ENCODE data around the gene KLC3.

The KLC3 gene

DNA sequence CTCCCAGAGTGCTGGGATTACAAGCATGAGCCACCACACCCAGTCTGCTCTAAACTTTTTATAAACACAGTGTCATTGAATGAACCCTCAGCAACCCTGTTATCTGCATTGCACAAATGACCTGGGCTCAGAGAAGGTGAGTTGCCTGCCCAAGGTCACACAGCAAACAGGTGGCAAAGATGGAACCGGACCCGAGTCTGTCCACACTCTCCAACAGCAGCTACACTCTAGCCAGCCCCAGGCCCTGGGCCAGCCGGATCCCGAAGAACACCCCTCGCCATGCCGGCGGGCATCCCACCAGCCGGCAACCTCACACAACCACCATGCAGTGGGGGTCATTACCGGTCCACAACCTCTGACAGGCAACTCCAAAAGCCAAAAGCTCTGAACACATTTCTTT lies 15.4 kb downstream of the KLC3 start:
- Histone ChIP-seq H3K36me3 (ENCODE audit: control insufficient read depth, insufficient read depth, low read length) (peaks cover 86% of the 10 kb centered on the region), H3K9me3 (ENCODE audit: control insufficient read depth, insufficient read depth, low read depth, low read length) (no peaks in the 10 kb centered on the region), H3K4me1 (ENCODE audit: control insufficient read depth, insufficient read depth, low read length) (no peaks in the 10 kb centered on the region), H3K27ac (ENCODE audit: low read depth, low read length) (no peak overlapping the region), H3K27me3 (ENCODE audit: control insufficient read depth, insufficient read depth, low read length) (no peaks in the 10 kb centered on the region), H3K4me3 (ENCODE audit: low read depth, low read length) (no peak overlapping the region), H3K9ac (ENCODE audit: low read length) (no peak overlapping the region)

DNA sequence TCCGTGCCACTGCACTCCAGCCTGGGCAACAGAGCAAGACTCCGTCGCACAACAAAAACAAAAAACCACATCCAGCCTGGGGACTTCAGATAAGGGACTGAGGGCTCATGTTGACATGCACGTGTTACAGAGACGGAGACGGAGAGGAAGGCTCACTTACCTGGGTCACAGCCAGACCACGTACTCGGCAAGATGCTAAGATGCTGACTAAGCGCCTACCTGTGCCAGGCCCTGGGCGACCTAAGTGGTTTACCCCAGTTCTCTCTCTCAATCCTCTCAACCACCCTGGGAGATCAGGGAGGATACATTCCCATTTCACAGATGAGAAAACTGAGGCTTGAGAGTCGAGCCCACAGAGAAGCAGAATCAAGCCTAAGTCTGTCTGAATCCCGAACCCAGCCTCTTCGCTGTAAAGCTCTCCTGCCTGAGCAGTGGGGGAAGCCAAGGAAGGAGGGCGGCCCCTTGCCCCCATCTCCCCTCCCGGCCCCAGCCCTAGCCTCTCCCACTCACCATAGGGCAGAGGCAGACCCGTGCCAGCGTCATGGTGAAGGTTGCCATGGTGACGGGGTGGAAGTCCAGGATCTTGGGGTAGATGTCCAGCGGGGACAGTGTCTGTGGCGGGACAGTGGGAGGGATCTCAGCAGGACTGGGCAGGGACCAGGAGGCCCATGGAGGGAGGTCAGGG lies 16.4 kb downstream of the KLC3 start:
- Histone ChIP-seq H3K27me3 (ENCODE audit: control insufficient read depth, insufficient read depth, low read length) (no peaks in the 10 kb centered on the region), H3K4me1 (ENCODE audit: control insufficient read depth, insufficient read depth, low read length) (no peaks in the 10 kb centered on the region), H3K27ac (ENCODE audit: low read depth, low read length) (no peak overlapping the region), H3K4me3 (ENCODE audit: low read depth, low read length) (no peak overlapping the region), H3K9me3 (ENCODE audit: control insufficient read depth, insufficient read depth, low read depth, low read length) (no peaks in the 10 kb centered on the region), H3K36me3 (ENCODE audit: control insufficient read depth, insufficient read depth, low read length) (peaks cover 86% of the 10 kb centered on the region), H3K9ac (ENCODE audit: low read length) (no peak overlapping the region)

DNA sequence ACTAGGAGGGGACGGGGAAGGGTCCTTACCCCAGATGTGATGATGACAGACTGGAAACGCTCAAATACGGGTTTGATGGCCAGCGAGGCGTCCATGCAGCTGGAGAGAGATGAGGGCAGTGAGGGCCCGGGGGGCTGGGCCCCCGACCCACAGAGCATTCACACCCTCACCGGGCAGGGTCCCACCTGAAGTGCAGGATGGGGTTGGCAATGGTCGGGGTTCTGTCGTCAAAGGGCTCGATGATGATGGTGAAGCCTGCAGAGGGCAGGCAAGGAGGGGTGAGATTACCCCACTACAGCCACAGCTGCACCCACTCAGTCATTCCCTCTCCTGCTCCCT lies 16.9 kb downstream of the KLC3 start:
- Histone ChIP-seq H3K36me3 (ENCODE audit: control insufficient read depth, insufficient read depth, low read length) (peaks cover 86% of the 10 kb centered on the region), H3K9me3 (ENCODE audit: control insufficient read depth, insufficient read depth, low read depth, low read length) (no peaks in the 10 kb centered on the region), H3K27ac (ENCODE audit: low read depth, low read length) (no peak overlapping the region), H3K9ac (ENCODE audit: low read length) (no peak overlapping the region), H3K4me3 (ENCODE audit: low read depth, low read length) (no peak overlapping the region), H3K27me3 (ENCODE audit: control insufficient read depth, insufficient read depth, low read length) (no peaks in the 10 kb centered on the region), H3K4me1 (ENCODE audit: control insufficient read depth, insufficient read depth, low read length) (no peaks in the 10 kb centered on the region)

- H3K36me3 ChIP-seq (ENCODE audit: control insufficient read depth, insufficient read depth, low read length) = peaks cover 86% of the 10 kb centered on the region
Measured at GRCh38 chr19:45358213-45358792, 17.8 kb downstream of the KLC3 start.

GRCh38 chr19:45361608-45362007 lies 21.1 kb downstream of the KLC3 start:
- Histone ChIP-seq H3K4me1 (ENCODE audit: control insufficient read depth, insufficient read depth, low read length) (no peaks in the 10 kb centered on the region), H3K4me3 (ENCODE audit: low read depth, low read length) (no peak overlapping the region), H3K9me3 (ENCODE audit: control insufficient read depth, insufficient read depth, low read depth, low read length) (no peaks in the 10 kb centered on the region), H3K9ac (ENCODE audit: low read length) (no peak overlapping the region), H3K27ac (ENCODE audit: low read depth, low read length) (no peak overlapping the region), H3K36me3 (ENCODE audit: control insufficient read depth, insufficient read depth, low read length) (peaks cover 82% of the 10 kb centered on the region), H3K27me3 (ENCODE audit: control insufficient read depth, insufficient read depth, low read length) (no peaks in the 10 kb centered on the region)

More at GRCh38 chr19:45358213-45358792, 17.8 kb downstream of the KLC3 start:
- H3K9ac ChIP-seq (ENCODE audit: low read length) = no peak overlapping the region
- H3K9me3 ChIP-seq (ENCODE audit: control insufficient read depth, insufficient read depth, low read depth, low read length) = no peaks in the 10 kb centered on the region
- H3K4me3 ChIP-seq (ENCODE audit: low read depth, low read length) = no peak overlapping the region
- H3K27me3 ChIP-seq (ENCODE audit: control insufficient read depth, insufficient read depth, low read length) = no peaks in the 10 kb centered on the region
- no peaks in the 10 kb centered on the region for H3K4me1 ChIP-seq (ENCODE audit: control insufficient read depth, insufficient read depth, low read length)
- no peak overlapping the region for H3K27ac ChIP-seq (ENCODE audit: low read depth, low read length)

DNA sequence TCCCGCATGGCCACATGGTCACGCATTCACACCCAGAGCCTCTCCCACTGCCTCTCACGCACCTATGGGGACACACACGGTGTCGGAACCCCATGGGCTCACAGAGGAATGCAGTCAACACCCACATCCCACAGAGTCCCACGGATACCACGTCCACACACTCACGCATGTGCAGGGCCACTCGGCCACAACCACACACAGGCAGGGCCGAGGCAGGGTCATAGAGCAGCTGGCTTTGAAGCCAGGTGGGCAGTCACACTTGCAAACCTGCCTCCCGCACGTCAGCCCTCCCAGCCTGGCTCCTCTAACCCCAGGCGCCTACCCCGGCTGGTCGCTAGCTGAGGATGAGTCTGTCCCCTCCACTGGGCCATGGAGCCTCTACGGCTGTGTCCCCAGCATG lies 21.7 kb downstream of the KLC3 start:
- Histone ChIP-seq H3K9ac (ENCODE audit: low read length) (no peak overlapping the region), H3K4me3 (ENCODE audit: low read depth, low read length) (no peak overlapping the region), H3K36me3 (ENCODE audit: control insufficient read depth, insufficient read depth, low read length) (peaks cover 76% of the 10 kb centered on the region), H3K27ac (ENCODE audit: low read depth, low read length) (no peak overlapping the region), H3K9me3 (ENCODE audit: control insufficient read depth, insufficient read depth, low read depth, low read length) (no peaks in the 10 kb centered on the region), H3K27me3 (ENCODE audit: control insufficient read depth, insufficient read depth, low read length) (no peaks in the 10 kb centered on the region), H3K4me1 (ENCODE audit: control insufficient read depth, insufficient read depth, low read length) (no peaks in the 10 kb centered on the region)

DNA sequence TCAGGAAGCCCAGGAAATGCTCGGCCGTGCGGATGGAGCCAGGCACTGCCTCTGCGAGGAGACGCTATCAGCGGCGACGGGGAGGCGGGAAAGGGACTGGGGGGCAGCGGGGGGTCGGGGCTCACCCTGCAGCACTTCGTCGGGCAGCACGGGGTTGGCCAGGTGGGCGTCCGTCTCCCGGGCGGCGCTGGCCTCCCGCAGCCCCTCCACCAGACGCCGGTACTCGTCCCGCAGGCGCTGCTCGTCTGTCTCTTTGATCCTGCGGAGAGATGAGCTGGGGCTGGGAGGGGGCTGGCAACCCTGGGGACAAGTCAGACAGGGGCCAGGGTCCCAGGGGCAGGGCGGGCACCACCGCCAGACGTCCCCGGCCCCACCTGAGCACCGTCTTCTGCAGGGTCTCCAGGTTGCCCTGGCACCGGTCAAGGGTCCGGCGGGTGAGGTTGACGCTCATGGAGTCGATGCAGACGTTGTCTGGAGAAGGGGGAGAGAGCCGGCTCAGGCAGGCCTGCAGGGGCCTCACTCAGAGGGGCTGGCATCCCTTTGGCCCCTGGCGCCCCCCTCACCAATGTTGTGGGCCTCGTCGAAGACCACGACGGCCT lies 23.4 kb downstream of the KLC3 start:
- no peak overlapping the region for H3K4me3 ChIP-seq (ENCODE audit: low read depth, low read length)
- H3K9me3 ChIP-seq (ENCODE audit: control insufficient read depth, insufficient read depth, low read depth, low read length) = no peaks in the 10 kb centered on the region
- H3K9ac ChIP-seq (ENCODE audit: low read length) = no peak overlapping the region
- no peak overlapping the region for H3K27ac ChIP-seq (ENCODE audit: low read depth, low read length)
- H3K27me3 ChIP-seq (ENCODE audit: control insufficient read depth, insufficient read depth, low read length) = no peaks in the 10 kb centered on the region
- peaks cover 75% of the 10 kb centered on the region for H3K36me3 ChIP-seq (ENCODE audit: control insufficient read depth, insufficient read depth, low read length)
- H3K4me1 ChIP-seq (ENCODE audit: control insufficient read depth, insufficient read depth, low read length) = no peaks in the 10 kb centered on the region

GRCh38 chr19:45364696-45365095 lies 24.1 kb downstream of the KLC3 start:
- H3K9me3 ChIP-seq (ENCODE audit: control insufficient read depth, insufficient read depth, low read depth, low read length) = no peaks in the 10 kb centered on the region
- no peak overlapping the region for H3K9ac ChIP-seq (ENCODE audit: low read length)
- peaks cover 68% of the 10 kb centered on the region for H3K36me3 ChIP-seq (ENCODE audit: control insufficient read depth, insufficient read depth, low read length)
- no peak overlapping the region for H3K4me3 ChIP-seq (ENCODE audit: low read depth, low read length)
- H3K4me1 ChIP-seq (ENCODE audit: control insufficient read depth, insufficient read depth, low read length) = no peaks in the 10 kb centered on the region
- no peaks in the 10 kb centered on the region for H3K27me3 ChIP-seq (ENCODE audit: control insufficient read depth, insufficient read depth, low read length)
- H3K27ac ChIP-seq (ENCODE audit: low read depth, low read length) = no peak overlapping the region

- Histone ChIP-seq H3K27ac (ENCODE audit: low read depth, low read length) (no peak overlapping the region), H3K9ac (ENCODE audit: low read length) (no peak overlapping the region), H3K9me3 (ENCODE audit: control insufficient read depth, insufficient read depth, low read depth, low read length) (no peaks in the 10 kb centered on the region), H3K27me3 (ENCODE audit: control insufficient read depth, insufficient read depth, low read length) (no peaks in the 10 kb centered on the region), H3K4me3 (ENCODE audit: low read depth, low read length) (no peak overlapping the region), H3K4me1 (ENCODE audit: control insufficient read depth, insufficient read depth, low read length) (no peaks in the 10 kb centered on the region), H3K36me3 (ENCODE audit: control insufficient read depth, insufficient read depth, low read length) (peaks cover 46% of the 10 kb centered on the region)
Measured at GRCh38 chr19:45368127-45368526, 27.6 kb downstream of the KLC3 start.

- Histone ChIP-seq H3K9me3 (ENCODE audit: control insufficient read depth, insufficient read depth, low read depth, low read length) (no peaks in the 10 kb centered on the region), H3K4me1 (ENCODE audit: control insufficient read depth, insufficient read depth, low read length) (no peaks in the 10 kb centered on the region), H3K27ac (ENCODE audit: low read depth, low read length) (no peak overlapping the region), H3K27me3 (ENCODE audit: control insufficient read depth, insufficient read depth, low read length) (no peaks in the 10 kb centered on the region), H3K36me3 (ENCODE audit: control insufficient read depth, insufficient read depth, low read length) (peaks cover 39% of the 10 kb centered on the region), H3K9ac (ENCODE audit: low read length) (no peak overlapping the region), H3K4me3 (ENCODE audit: low read depth, low read length) (0 out of 2 replicates have a peak overlapping the region, but pooled peaks have one; percentile 5)
Measured at GRCh38 chr19:45368737-45369340, 28.3 kb downstream of the KLC3 start.

All from HUES6 (cell line).